Activated CD8-positive, alpha-beta memory T cell treated with anti-CD3 and anti-CD28 coated beads for 48 hours (primary cell): ENCODE data around the gene ACSF3.
A peak's percentile ranks its signal among the peaks of the same experiment; 100 is the strongest.

Experiments
- DNase-seq, 3 experiments: peaks; one replicate each; pipeline ENCODE4 v3.0.0-alpha.2; 2020; ENCODE audit warnings: low read depth in 2 of 3, low spot score in 2 of 3

ACSF3 gene

GRCh38 chr16:89198417-89199240 is 105.0 kb downstream of the ACSF3 start:
- DNase-seq: no peak

GRCh38 chr16:89199241-89200123 is 105.8 kb downstream of the ACSF3 start:
- no peak for DNase-seq

- no peak for DNase-seq
Observed at GRCh38 chr16:89200124-89200849, 106.6 kb downstream of the ACSF3 start, which contains the start of gene SLC22A31. TSS of gene SLC22A31 (minus strand) at chr16:89200537. CDS start at chr16:89200501, 36 bp downstream.

- no peak for DNase-seq
Observed at GRCh38 chr16:89200850-89201411, 107.3 kb downstream of the ACSF3 start.

GRCh38 chr16:89201439-89202377 is 108.1 kb downstream of the ACSF3 start:
- peak; percentile 52 to 62 (median 58) for DNase-seq

GRCh38 chr16:89202422-89203215 is 109.0 kb downstream of the ACSF3 start:
- no peak for DNase-seq
